Measurements from ENCODE around the gene ALDH3B2.
"Not testable (repeated sequence)": the region's sequence is repeated elsewhere in the genome, so short reads cannot be mapped to it uniquely, and the experiment has no call there.

The ALDH3B2 gene

DNA sequence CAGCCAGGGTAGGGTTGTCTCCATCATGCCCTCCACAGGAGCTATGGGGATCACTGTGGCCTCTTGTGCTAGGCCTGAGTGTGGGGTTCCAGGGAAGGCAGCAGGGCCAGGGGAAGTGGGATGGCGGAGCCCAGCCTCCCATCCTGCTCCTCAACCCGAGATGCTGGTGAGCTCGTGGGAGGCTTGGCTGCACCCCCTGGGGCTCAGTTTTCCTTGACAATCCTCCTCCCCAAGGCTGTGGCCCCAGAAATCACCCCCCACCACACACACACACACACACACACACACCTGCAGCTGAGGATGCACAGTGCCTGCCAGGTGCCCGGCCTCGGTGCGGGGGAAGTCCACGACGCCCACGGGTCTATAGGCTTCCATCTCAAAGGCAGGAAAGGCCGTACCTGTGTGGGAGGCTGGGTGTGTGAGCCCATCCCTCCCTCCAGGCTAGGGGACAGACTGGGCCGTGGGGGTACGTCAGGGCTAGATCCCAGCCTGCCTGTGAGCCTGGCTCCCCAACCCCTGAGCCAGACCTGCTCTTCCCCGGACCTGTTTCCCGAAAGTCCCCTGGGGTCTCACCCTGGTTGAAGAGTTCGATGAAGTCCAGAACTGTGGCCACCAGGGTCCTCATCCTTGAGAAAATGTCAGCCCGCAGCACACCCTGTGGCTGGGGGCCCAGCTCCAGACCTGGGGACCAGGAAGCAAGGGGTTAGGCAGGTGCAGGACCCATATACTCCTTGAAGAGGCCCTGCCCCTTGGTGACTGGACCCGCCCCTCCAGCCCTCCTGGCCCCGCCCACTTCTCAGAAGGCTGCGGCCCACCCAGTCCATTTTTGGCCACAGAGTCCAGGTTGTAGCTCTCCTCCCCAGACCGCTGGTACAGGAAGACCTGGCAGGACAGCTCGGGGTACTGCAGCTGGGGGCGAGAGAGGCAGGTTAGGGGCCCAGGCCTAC lies 29.7 kb downstream of the ALDH3B2 start:
- DNase-seq (ENCODE audit: low spot score): no peak

DNA sequence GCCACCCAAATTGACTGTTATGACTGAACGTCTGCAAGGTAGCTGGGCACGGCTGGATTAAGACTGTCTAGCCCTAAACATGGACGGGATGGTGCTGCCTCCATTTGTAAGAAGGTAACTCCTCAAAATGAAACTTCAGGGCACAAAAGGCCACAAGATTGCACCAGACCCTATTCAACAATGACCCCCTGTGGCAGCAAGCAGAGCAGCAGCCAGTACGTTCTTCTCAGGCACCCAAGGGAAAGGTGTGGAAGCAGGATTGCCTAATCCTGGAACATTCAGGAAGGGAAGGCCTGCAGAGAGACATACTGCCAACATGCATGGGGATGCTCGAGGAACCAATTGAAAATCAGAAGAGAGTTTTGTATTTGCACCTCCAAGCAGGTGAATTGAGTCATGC lies 30.4 kb downstream of the ALDH3B2 start:
- DNase-seq (ENCODE audit: low spot score): no peak

- DNase-seq (ENCODE audit: low spot score): no peak
Observed at GRCh38 chr11:67642173-67643120, 32.0 kb downstream of the ALDH3B2 start.

DNA sequence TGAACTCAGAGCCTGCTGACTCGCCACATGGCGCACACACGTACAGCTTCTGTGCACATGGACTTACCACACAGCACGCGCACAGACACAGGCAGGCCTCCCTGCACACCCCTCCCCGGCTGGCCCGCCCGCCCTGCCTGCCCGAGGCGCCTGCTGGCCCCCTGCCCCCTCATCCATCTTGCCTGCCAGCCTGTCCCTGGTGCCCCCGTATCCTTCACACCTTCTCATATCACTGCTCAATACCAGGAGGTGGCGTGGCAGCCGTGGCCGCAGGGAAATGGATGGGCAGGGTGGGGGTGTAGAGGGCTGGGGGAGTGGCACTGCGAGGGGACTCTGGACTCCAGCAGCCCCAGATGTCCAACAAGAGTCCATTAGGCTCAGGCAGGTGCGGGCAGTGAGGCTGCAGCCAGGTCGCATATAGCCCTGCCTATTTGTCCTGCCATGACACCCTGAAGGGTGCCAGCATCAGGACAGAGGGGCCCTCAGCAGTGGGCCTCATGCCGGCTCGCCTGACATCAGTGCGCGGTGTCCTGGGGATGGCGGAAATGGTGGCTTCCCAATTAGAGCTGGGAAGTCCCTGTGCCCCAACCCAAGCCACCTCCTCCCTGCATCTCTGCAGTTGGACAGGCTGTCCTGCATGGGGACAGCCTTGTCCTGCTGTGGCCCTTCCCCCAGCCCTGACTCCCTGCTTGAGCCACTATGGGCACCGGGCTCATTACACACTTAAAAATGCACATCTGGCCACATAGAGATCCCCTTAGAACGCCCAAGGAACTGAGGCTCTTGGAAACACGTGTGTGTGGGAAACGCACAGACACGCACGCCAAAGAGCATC lies 32.9 kb downstream of the ALDH3B2 start:
- DNase-seq (ENCODE audit: low spot score): no peak

DNA sequence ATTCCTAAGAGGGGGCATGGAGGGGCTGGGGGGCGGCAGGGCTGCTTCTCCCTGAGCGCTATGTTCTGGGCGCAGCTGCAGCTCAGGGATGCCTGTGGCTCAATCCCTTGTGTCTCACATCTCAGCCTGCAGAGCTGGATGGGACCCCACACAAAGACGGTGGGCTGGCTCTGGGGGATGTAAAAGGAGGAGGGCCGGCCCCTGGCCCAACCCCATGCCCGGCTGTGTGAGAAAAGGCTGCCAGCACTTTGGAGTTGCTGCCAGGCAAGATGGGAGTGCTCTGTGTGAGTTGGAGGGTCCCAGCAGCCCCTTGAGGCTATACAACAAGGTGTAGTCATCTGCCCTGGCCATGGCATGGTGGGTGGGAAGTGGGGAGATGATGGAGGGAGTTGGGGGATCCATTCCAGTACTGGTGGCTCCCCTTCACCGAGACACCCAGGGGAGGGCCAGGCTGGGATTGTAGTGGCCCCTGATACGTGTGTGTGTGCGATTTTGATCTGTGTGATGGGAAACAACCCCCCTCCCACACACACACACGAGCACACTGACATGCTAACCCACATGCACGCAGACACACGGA lies 33.6 kb downstream of the ALDH3B2 start:
- no peak for DNase-seq (ENCODE audit: low spot score)

- DNase-seq (ENCODE audit: low spot score): peak; percentile 50
Observed at GRCh38 chr11:67640021-67640757, 34.2 kb downstream of the ALDH3B2 start.

DNA sequence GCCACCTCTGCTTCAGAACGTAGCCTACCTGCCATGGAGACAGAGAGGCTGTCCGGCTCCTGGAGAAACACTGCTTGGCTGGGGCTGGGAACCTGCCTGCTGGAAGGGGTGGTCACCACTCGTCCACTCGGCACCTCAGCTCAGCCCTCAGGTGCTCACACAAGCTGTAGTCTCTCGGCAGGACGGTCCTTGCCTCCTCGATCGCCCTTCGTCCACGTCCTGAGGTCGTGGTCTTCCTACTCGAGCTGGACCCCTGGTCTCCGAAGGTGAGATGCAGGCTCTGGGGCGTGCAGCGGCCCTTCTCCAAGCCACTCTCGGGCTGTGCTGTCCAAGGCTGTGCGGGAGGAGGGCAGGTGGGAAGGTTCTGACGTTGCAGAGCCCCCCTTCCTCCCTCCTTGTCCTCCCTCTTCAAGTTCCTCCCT lies 35.0 kb downstream of the ALDH3B2 start, which contains the start of gene TBX10:
TSS of gene TBX10 (minus strand) at position 326 of the 422 bp plus-strand sequence. CDS start at position 35, 291 bp downstream.
- no peak for DNase-seq (ENCODE audit: low spot score)

DNA sequence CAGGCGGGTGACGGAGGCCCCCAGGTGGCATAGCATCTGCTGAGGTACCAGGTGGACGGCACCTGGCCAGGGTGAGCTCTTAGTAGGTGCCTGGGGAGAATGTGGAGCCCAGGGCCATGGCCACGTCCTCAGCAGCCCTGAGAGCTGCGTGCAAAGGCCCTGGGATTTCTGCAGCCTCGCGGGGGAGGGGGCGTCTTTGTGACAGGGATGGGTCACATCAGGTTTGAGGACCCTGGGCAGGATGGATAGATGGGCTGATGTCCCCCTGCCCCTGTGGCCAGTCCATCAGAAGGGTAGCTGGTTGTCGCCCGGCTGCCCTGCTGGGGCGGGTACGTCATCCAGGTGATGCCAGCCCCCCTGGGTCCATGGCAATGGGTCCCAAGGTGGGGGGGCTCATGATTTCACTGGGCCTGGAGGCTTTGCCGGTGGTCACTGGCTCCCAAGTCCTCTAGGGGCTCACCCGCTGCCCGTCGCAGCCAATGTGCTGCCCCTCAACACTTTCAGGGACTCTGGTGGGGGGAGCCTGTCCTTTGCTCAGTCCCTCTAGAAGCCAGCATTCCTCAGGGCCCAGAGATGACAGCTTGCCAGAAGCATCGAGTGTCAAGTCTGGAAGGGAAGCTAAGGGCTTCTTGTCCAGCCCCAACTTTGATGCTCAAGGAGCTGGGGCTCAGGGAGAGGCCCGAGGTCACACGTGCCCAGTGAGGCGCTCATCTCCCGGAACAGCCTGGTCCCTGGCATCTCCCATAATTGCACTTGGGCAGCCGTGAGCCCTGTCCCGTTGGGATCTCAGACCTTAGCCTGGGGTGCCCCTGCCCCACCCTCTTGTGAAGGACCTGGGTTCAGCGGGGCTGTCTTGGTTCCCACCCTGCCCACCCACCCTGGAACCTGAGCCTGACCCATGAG lies 35.6 kb downstream of the ALDH3B2 start:
- no peak for DNase-seq (ENCODE audit: low spot score)

DNA sequence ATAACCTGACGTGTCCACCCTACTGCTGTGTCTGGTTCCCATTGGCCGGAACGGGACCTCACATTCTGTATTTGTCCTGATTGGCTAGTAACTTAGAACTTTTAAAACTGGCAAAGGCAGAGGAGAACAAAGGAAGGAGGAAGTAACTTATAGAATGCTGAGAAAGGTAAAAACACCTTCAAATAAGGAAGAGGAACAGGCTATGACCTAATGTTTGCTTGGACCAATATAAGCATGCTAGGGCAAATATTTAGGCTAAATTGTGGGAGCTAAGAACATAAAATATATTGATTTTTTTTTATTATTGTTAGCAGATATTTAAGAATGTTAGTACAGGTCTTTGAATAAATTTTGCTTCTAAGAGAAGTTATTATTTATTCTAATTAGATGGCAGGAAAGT lies 37.0 kb downstream of the ALDH3B2 start:
- not testable (repeated sequence) for DNase-seq (ENCODE audit: low spot score)

DNA sequence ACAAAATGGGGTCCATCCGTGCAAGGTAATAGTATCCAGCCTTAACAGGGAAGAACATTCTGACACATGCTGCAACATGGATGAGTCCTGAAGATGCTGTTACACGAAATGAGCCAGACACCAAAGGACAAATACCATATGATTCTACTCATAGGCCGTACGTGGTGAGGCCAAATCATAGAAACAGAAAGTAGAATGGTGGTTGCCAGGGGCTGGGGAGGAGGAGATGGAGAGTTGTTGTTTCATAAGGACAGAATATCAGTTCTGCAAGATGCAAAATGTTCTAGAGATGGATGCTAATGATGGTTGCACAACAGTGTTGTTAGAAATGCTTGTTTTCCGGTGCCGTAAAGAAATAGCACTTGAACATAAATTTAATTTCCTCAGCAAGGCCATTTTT lies 37.5 kb downstream of the ALDH3B2 start:
- DNase-seq (ENCODE audit: low spot score): no peak

DNA sequence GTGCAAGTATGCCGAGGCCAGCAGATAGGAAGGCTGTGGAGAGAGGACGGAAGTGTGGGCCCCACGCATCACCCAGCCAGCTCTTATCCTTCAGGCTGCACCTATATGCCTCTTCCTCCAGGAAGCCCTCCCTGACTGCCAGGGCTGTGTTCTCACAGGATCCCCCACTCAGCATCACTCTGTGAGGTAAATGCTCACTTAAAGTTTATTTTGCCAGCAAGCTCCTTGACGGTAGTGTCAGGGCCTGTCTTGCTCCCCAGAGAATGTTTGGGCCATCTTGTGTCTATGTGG lies 39.2 kb downstream of the ALDH3B2 start:
- no peak for DNase-seq (ENCODE audit: low spot score)

DNA sequence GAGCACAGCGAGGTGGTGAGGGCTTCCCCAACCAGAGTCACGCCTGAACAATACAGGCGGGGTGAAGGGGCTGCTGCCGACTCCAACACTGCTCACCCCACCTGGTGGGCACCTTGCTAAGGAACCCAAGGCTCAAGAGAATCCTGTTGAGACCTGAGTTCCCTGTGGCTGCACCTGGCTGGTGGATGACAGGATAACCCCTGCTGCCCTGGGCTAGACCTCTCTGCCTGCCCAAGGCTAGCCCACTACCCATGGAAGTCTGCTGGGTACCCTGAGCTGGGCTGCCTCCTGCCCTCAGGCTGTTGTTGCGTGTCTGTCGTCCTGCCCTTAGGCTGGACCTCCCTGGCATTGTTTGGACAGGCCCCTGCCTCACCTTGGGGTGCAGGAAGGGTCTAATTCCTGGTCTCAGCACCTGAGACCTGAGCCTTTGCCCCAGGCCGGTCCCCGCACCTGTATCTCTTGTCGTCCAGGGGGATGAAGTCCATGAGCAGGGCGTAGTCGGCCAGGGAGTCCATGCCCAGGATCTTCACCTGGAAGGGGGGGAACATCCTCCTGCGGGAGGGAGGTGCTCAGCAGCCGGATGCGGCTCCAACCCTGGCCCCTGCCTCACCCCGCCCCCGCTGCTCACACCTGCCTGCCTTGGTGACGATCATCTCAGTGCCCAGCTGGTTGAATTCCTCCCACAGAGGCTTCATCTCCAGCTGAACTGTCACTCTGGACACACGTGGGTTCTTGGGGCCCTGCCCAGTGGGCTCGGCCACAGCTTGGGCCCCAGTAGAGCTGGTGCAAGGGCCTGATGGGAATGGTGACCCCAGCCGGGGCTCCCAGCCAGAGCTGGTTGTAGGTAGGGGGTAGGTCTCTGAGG lies 39.8 kb downstream of the ALDH3B2 start:
- no peak for DNase-seq (ENCODE audit: low spot score)

- no peak for DNase-seq (ENCODE audit: low spot score)
Observed at GRCh38 chr11:67633758-67634365, 40.6 kb downstream of the ALDH3B2 start.

- DNase-seq (ENCODE audit: low spot score): no peak
Observed at GRCh38 chr11:67632982-67633755, 41.3 kb downstream of the ALDH3B2 start.

GRCh38 chr11:67632175-67632981 lies 42.0 kb downstream of the ALDH3B2 start:
- DNase-seq (ENCODE audit: low spot score): no peak

- no peak for DNase-seq (ENCODE audit: low spot score)
Observed at GRCh38 chr11:67631853-67632174, 42.6 kb downstream of the ALDH3B2 start.
